Astrocyte of the spinal cord (primary cell): ENCODE measurements around the gene CPT1B.

Experiments
- DNase-seq: peaks from one replicate; pipeline ENCODE4 v3.0.0; 2011; ENCODE audit warnings: low read depth, low spot score
- H3K4me3 ChIP-seq: 2 replicates; pipeline ENCODE4 v1.5.1; 2011; ENCODE audit warnings: low read depth, mild to moderate bottlenecking, low read length, moderate library complexity
- CTCF ChIP-seq: IDR thresholded peaks from 2 replicates; pipeline ENCODE4 v1.5.1; 2012; ENCODE audit warnings: low read depth, mild to moderate bottlenecking, low read length, inconsistent platforms
- in situ Hi-C: cut with HindIII; loops from 2 replicates; pipeline ENCODE4 v1.10.0; 2017; ENCODE audit warnings: low sequenced_read_pairs

Gene CPT1B

GRCh38 chr22:50600967-50601668, 22.9 kb upstream of the CPT1B start:
- H3K4me3 ChIP-seq: no peak overlapping the region
- no peak for DNase-seq
- in situ Hi-C loops: no loop called here
- no peak for TF ChIP-seq CTCF

GRCh38 chr22:50600538-50600937, 22.3 kb upstream of the CPT1B start, which contains the start of gene MAPK8IP2:
MAPK8IP2 (plus strand) TSS chr22:50600793; CDS start chr22:50600819, 26 bp downstream.
- no peak for TF ChIP-seq CTCF
- in situ Hi-C loops: no loop called here
- H3K4me3 ChIP-seq: no peak within 1 kb of the TSS
- no peak for DNase-seq

DNA sequence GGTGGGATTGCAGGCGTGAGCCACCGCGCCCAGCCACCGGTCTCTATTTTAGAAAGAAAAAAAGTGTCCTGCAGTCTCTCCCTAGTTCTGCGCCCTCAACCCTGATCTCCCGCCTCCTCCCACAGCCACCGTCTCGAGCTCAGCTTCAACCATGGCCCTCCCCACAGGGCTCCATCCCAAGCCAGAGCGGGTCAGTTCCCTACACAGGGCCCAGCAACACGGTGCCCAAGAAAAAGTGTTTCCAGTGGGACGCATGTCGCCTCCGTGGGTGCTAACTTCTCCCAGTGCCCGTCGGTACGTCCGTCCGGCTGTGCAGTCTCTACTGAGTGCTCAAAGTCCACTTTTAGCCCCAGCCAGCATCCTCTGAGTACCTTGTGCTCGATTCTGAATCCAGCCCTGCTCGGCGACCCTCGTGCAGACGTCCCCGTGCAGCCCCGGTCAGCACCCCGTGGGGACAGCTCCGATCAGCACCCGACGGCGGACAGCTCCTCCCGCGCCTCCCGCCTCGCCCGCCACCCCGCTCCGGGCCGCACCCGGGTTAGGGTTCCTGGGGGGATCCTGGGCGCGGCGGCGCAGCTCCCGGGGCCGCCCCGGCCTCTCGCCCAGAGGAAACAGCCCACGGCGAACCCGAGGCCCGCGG, 21.7 kb upstream of the CPT1B start:
- no peak for TF ChIP-seq CTCF
- H3K4me3 ChIP-seq: no peak overlapping the region
- no peak for DNase-seq
- in situ Hi-C loops: no loop called here

- DNase-seq: no peak
- TF ChIP-seq CTCF: no peak
- H3K4me3 ChIP-seq: no peak overlapping the region
- in situ Hi-C loops: no loop called here
These were observed 18.9 kb upstream of the CPT1B start for GRCh38 chr22:50597097-50597496.

- TF ChIP-seq CTCF: no peak
- DNase-seq: no peak
- no peak overlapping the region for H3K4me3 ChIP-seq
- in situ Hi-C loops: no loop called here
These were observed 17.0 kb upstream of the CPT1B start for GRCh38 chr22:50595189-50595588.

DNA sequence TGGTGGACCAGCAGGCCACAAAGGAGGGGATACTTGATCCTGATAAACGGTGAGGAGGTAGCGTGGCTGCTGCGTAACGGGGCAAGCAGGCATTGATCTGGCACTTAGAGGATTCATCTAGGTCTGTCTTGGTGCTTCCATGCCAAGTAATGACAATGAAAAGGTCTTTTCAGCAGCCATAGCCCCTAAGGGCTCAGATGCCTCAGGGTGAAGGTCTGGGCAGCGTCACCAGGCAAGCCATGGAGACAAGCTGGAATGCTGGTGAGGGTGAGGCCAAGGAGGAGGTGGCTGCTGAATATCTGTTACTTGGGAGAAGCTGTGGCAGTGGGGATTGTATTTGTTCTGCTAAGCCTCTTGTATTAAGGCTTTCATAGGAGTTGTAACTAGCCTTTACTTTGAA, 9.2 kb upstream of the CPT1B start:
- DNase-seq: no peak
- in situ Hi-C loops: no loop called here
- TF ChIP-seq CTCF: no peak
- H3K4me3 ChIP-seq: no peak overlapping the region
